Measurements from ENCODE around the gene ALOX12.

- no peak for TF ChIP-seq CTCF (IDR thresholded peaks at IDR 0.05 in 2 of 3, conservative IDR thresholded peaks at IDR 0.05 in 1 of 3; ENCODE audit: borderline replicate concordance in 1 of 3, insufficient read depth in 1 of 3, low read depth in 2 of 3, low read length in 2 of 3)
- TF ChIP-seq CEBPB (IDR thresholded peaks at IDR 0.05; ENCODE audit: low read depth), result no peak
- TF ChIP-seq ZNF274 (IDR thresholded peaks at IDR 0.05; ENCODE audit: low read depth, low read length), result no peak
- no peak for TF ChIP-seq ATF3 (IDR thresholded peaks at IDR 0.05)
- no peak for TF ChIP-seq POLR2A (IDR thresholded peaks at IDR 0.05; ENCODE audit: borderline replicate concordance, extremely low read depth, insufficient read depth, insufficient read length)
- TF ChIP-seq ELF1 (IDR thresholded peaks at IDR 0.05; ENCODE audit: borderline replicate concordance, low read depth), result no peak
- no peak for TF ChIP-seq EZH2phosphoT487 (IDR thresholded peaks at IDR 0.05; ENCODE audit: borderline replicate concordance)
Measured at GRCh38 chr17:7007143-7007542, 11.3 kb downstream of the ALOX12 start.

All from HCT116 (cell line).